HG03571 (cell line): ENCODE data around the gene PRKG1.

Source experiments
- ATAC-seq: cut with Tn5 transposase; IDR thresholded peaks from one replicate; pipeline ENCODE4 v1.9.1; 2021; ENCODE audit not compliant: unreplicated experiment

PRKG1 gene

GRCh38 chr10:51852297-51852696 lies 778.0 kb downstream of the PRKG1 start:
- ATAC-seq, result no peak

GRCh38 chr10:51857305-51857704 lies 783.0 kb downstream of the PRKG1 start:
- ATAC-seq, result no peak

GRCh38 chr10:51860257-51860656 lies 786.0 kb downstream of the PRKG1 start:
- ATAC-seq, result no peak

DNA sequence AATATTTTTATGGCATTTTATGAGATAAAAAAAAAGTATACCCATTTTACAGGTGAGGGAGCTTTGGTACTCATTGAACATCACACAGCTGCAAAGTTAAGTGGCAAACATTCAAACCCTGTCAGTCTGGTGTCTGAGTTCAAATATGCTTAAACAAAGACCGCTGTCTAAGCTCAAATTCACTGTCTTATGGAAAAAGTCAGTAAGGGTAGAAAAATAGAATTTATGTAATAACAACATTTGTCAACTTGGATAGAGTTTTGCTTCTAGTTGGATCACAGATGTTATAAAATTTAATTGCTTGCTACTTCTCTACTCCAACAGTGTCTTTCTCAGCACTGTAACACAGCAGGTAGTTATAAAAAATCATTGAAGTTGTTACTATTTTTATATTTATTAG lies 786.8 kb downstream of the PRKG1 start:
- ATAC-seq, result no peak

GRCh38 chr10:51861731-51862130 lies 787.4 kb downstream of the PRKG1 start:
- no peak for ATAC-seq

- no peak for ATAC-seq
These were observed 787.9 kb downstream of the PRKG1 start for GRCh38 chr10:51862149-51862548.

DNA sequence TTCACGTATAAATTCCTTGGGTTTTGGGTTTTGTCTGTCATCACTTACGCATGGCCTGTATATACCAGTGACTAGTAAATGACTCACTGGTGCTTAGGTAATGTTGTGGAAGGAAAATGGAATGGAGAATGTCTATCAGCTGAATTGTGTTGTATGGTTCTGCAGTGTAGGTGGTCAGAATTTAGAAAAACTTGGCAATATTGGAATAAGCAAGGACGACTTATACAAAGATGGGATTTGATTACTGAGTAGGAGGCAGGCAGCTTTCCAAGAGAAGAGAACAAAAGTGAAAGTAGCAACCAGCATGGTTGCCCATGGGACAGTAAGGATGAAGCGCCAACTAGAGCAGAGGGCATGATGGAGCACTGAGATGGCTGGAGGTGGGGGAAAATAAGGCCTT lies 793.7 kb downstream of the PRKG1 start:
- ATAC-seq, result no peak

GRCh38 chr10:51874131-51874530 lies 799.8 kb downstream of the PRKG1 start:
- ATAC-seq, result no peak

GRCh38 chr10:51875610-51876009 lies 801.3 kb downstream of the PRKG1 start:
- no peak for ATAC-seq

- ATAC-seq, result no peak
These were observed 802.2 kb downstream of the PRKG1 start for GRCh38 chr10:51876503-51876902.

- no peak for ATAC-seq
These were observed 802.7 kb downstream of the PRKG1 start for GRCh38 chr10:51876979-51877378.

GRCh38 chr10:51877636-51878035 lies 803.3 kb downstream of the PRKG1 start:
- ATAC-seq, result no peak

DNA sequence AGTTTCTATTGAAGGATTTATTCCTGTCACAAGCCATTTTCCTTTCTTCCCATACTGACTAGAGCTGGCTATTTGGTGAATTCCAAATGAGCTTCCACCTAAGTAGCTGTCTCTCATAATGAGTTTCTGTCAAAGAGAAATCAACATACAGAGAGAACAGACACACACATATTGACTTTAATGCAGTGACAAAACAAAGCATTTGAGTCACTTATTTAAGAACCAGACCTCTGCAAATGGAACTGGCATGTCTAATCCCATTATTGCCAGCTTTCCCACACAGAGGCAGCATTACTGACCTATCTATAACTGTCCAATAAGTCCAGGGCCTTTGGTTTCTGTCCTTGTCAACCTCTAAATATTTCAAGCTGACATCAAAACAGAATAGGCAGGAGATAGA lies 804.4 kb downstream of the PRKG1 start:
- peak; percentile 8 for ATAC-seq

DNA sequence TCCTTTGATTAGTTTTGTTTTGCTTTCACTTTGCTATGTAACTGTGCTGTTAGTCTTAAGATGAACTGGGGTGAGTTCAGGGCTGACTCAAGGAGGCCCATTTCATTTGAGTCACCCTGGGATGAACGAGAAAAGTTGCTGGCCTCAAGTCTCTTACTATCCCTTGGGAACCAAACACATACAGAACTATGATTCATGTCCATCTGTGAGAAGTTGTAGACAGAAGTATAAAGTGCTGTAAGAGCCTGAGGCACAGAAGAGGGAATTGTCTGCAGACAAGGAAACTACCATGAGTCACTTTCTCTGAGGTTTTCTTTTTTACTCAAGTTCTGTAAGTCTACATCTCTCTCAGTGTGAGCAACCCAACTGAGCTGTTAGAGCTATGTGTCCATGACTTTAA lies 805.0 kb downstream of the PRKG1 start:
- ATAC-seq, result peak; percentile 84

GRCh38 chr10:51881213-51881612 lies 806.9 kb downstream of the PRKG1 start:
- no peak for ATAC-seq

GRCh38 chr10:51886438-51887068 lies 812.3 kb downstream of the PRKG1 start:
- no peak for ATAC-seq

GRCh38 chr10:51888263-51888662 lies 814.0 kb downstream of the PRKG1 start:
- no peak for ATAC-seq

DNA sequence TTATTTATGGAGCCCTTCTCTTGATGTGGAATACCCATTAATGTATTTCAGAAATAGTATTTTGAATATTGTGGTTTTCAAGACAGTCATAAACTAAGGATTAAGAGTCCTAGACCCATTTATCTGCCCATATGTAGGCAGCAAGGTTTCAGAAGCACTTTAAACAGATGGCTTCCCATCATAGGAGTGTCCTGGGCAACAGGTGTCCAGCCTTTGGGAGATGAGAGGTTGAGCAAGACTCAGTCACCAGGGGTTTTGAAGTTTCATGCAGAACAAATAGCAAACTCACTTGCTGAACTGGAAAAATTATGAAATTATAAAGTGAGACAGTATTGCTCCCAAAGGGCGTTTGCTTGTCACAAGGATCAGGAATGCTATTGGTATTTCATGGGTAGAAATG lies 818.0 kb downstream of the PRKG1 start:
- no peak for ATAC-seq

DNA sequence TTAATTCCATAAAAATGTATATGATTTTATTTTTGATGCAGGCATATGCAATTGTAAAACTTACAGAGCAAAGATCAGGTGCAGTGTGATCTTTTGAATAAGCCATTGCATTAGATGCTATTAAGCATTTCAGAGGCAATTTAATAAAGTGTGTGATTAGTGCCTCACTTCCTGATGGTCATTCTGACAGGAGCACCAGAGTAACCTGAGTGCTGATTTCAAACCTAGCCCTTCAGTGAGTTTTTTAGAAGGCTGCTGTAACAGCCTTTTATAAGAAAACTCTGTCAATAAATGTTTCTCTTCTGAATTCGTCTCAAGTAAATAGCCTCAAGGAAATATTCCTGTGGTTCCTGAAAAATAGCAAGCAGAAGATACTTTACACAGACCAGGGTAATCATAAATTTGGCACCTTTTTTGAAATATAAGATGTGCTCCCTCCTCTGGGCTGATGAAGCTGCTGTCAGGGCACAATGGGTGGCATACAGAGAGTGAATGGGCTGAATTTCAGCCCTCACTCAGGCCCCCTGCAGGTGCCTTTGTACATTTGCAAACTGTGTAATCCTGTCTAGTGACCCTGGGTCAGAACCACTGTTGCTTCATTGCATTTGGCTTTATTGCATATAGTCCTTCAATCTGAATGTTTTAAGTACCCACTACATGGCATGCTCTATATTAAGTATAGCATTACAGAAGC lies 818.8 kb downstream of the PRKG1 start:
- ATAC-seq, result no peak

DNA sequence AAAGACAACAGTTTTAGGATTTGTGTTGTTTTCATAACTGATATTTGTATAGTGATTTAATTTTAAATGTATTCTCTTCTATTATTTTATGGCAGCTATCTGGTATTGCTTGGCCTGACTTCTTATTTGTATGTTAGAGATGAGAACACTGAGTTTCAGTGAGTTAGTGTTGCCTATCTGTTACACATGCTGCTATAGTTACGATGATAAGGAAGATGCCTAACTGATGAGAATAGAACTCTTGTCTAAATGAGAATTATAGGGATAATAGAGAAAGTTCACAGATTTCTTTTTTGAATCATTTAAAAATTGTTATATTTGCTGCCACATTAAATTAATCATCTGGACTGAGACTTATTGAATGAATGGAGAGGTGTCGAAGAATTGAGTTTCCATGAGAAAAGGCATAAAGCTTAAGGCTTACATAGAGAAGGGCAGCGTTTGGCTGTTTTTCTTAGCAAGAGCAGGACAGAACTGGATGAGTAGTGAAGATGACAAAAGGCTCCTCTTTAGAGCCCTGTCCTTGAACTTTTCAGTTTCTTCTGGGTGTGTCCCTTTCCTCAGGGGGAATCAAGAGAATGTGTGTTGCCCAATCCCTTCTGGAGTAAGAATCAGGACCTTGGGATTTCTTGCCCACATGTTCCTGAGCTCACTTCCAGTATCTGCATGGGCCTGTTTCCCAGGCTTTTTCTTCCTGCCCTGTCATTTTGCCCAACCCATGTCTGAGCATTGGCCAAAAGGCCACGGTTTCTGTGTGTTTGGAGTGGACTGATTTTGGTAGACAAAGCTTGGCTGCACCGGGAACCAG lies 820.7 kb downstream of the PRKG1 start:
- no peak for ATAC-seq

- ATAC-seq, result no peak
These were observed 822.6 kb downstream of the PRKG1 start for GRCh38 chr10:51896849-51897248.

DNA sequence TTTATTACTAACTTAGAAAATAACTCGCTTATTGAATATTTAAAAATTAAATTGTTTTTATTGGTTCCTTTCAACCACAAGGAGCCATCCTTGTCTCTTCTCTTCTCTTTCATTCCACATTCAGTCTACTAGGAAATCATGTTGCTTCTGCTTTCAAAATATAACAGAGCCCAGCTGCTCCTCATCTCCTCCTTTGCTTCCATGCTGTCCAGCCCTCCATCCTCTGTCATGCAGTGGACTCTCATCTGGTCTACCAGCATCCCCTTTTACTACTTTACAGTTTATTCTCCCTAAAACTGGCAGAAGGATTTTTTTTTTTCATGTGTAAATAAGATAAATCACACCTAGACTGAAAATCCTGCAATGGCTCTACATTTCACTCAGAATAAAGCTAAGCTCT lies 823.3 kb downstream of the PRKG1 start:
- ATAC-seq, result no peak
